COR-L47 (cell line): ENCODE results near the gene PCCA.

Source experiments
- DNase-seq: peaks from one replicate; lab custom pipeline; 2025; lab: John Stamatoyannopoulos, UW

PCCA gene

GRCh38 chr13:100526318-100527000, 437.6 kb downstream of the PCCA start:
- no peak for DNase-seq

- no peak for DNase-seq
Measured at GRCh38 chr13:100527644-100528043, 438.8 kb downstream of the PCCA start.

- no peak for DNase-seq
Measured at GRCh38 chr13:100528353-100528752, 439.5 kb downstream of the PCCA start.

GRCh38 chr13:100528820-100529219, 439.9 kb downstream of the PCCA start:
- no peak for DNase-seq

- DNase-seq, result no peak
Measured at GRCh38 chr13:100529666-100530377, 440.9 kb downstream of the PCCA start.

GRCh38 chr13:100530671-100531213, 441.8 kb downstream of the PCCA start:
- peak; percentile 56 for DNase-seq

GRCh38 chr13:100532090-100532766, 443.3 kb downstream of the PCCA start:
- DNase-seq, result no peak

GRCh38 chr13:100532836-100533435, 444.0 kb downstream of the PCCA start:
- DNase-seq, result no peak

- peak; percentile 89 for DNase-seq
Measured at GRCh38 chr13:100533588-100534041, 444.7 kb downstream of the PCCA start.

- peak; percentile 65 for DNase-seq
Measured at GRCh38 chr13:100534147-100534843, 445.4 kb downstream of the PCCA start.

GRCh38 chr13:100534911-100535310, 446.0 kb downstream of the PCCA start:
- DNase-seq, result peak; percentile 37

- DNase-seq, result no peak
Measured at GRCh38 chr13:100535426-100536135, 446.7 kb downstream of the PCCA start.

GRCh38 chr13:100536643-100537180, 447.8 kb downstream of the PCCA start:
- no peak for DNase-seq

GRCh38 chr13:100537486-100537885, 448.6 kb downstream of the PCCA start:
- DNase-seq, result no peak

GRCh38 chr13:100537951-100538462, 449.1 kb downstream of the PCCA start:
- DNase-seq, result no peak

GRCh38 chr13:100540621-100541020, 451.7 kb downstream of the PCCA start:
- DNase-seq, result no peak

GRCh38 chr13:100541897-100542825, 453.3 kb downstream of the PCCA start:
- DNase-seq, result no peak

- no peak for DNase-seq
Measured at GRCh38 chr13:100542826-100543156, 453.9 kb downstream of the PCCA start.

- DNase-seq, result no peak
Measured at GRCh38 chr13:100543872-100544602, 455.1 kb downstream of the PCCA start.
